Erythroblast (primary cell): Measurements from ENCODE around the gene INPP5K.

Experiments
- GATA1 ChIP-seq: IDR thresholded peaks from 2 replicates; pipeline ENCODE4 v1.6.1; 2011; ENCODE audit warnings: low read depth, mild to moderate bottlenecking, control low read depth, low read length, moderate library complexity
- POLR2A ChIP-seq: IDR thresholded peaks from 2 replicates; pipeline ENCODE4 v1.6.1; 2011; ENCODE audit warnings: mild to moderate bottlenecking, low read length

DNA sequence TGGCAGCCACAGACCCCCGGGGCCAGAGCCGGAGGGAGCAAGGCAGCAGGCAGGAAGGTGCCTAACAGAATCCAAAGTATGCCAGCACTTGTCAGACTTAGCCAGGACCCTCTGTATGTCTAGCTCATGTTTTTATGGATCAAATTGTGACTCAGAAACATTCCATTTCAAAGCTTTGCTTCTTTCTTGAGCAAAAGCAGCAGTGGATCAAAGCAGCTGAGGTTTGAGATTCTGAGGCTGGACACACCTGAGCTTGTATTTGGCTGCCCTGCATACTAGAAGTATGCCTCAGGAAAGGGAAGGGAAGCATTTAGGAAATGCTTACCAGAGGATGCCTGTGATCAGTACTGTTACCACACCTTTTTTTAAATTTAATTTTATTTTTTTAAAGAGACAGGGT, 18.2 kb downstream of the INPP5K start:
- no peak for TF ChIP-seq POLR2A
- no peak for TF ChIP-seq GATA1
